B cell (primary cell): ENCODE results near the gene SRRM4.

Source experiments
- EZH2 ChIP-seq: IDR thresholded peaks from 2 replicates; pipeline ENCODE4 v1.6.1; 2012; ENCODE audit warnings: borderline replicate concordance, low read depth, mild to moderate bottlenecking, moderate library complexity, low read length; ENCODE audit not compliant: insufficient read depth, poor library complexity, severe bottlenecking
- TF ChIP-seq, protein P1 (sequence below): fragments of 200-600 bp; IDR thresholded peaks from one replicate; pipeline ENCODE4 v1.8.0; 2022; ENCODE audit warnings: antibody characterized with exemption, mild to moderate bottlenecking

DNA sequence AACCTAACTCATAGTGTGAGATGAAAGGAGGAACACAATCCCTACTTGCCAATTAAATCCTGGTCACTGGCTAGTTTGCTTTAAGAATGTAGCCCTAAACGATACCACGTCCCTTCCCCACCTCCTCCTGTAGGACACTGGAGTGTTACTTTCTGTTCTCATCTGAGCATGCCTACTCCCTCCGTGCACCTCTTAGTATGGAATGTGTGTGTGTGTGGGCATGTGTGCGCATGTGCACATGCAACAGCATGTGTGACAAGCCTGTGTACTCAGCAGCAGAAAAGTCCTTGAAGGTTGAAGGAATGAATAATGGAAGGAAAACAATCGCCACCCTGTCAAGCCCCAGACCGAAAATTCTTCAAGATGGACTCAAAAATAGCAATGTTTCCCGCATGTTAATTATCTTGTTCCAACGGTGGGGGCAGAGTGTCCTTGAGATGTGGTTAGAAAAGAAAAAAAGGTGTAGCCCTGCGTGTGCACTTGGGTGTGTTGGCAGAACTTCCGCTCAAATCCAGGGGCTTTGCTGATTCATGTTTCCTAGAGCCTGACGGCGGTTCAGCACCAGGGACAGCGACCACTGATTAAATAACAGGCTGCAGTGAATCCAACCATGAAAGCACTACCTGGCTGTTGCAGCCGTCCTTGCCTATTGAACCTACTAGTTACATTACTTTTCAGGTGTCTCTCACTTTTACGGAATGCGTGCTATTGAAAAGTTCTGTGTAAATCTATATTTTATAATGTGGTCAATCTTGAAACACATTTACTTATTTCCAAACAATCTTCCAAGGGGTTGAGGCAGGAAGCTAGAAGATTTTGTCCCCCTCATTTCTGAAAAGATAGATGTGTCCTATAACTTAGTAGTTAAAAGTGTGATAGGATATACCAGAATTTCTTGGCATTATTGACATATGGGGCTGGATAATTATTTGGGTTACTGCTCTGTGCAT, 79.8 kb downstream of the SRRM4 start:
- TF ChIP-seq EZH2 = no peak
- TF ChIP-seq, protein P1, sequence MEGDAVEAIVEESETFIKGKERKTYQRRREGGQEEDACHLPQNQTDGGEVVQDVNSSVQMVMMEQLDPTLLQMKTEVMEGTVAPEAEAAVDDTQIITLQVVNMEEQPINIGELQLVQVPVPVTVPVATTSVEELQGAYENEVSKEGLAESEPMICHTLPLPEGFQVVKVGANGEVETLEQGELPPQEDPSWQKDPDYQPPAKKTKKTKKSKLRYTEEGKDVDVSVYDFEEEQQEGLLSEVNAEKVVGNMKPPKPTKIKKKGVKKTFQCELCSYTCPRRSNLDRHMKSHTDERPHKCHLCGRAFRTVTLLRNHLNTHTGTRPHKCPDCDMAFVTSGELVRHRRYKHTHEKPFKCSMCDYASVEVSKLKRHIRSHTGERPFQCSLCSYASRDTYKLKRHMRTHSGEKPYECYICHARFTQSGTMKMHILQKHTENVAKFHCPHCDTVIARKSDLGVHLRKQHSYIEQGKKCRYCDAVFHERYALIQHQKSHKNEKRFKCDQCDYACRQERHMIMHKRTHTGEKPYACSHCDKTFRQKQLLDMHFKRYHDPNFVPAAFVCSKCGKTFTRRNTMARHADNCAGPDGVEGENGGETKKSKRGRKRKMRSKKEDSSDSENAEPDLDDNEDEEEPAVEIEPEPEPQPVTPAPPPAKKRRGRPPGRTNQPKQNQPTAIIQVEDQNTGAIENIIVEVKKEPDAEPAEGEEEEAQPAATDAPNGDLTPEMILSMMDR = no peak
